GM12891 (cell line): ENCODE data around the gene HABP2.

Source experiments
- DNase-seq: peaks from one replicate; pipeline ENCODE4 v3.0.0; 2011; ENCODE audit warnings: low spot score; ENCODE audit not compliant: insufficient read length
- FAIRE-seq: peaks from 2 replicates; lab custom pipeline; 2011; peaks lifted over from hg19 to GRCh38; lab: Jason Lieb, UNC
- PAX5 ChIP-seq: IDR thresholded peaks from 2 replicates; pipeline ENCODE4 v1.6.1; 2011; ENCODE audit warnings: low read length, moderate library complexity, mild to moderate bottlenecking; ENCODE audit not compliant: insufficient read depth, severe bottlenecking
- POLR2A ChIP-seq: IDR thresholded peaks from 2 replicates; pipeline ENCODE4 v1.6.1; 2011; ENCODE audit warnings: low read depth, low read length, control low read depth
- POLR2AphosphoS5 ChIP-seq: IDR thresholded peaks from 2 replicates; pipeline ENCODE4 v1.6.1; 2011; ENCODE audit warnings: low read depth, low read length, control low read depth
- POU2F2 ChIP-seq: IDR thresholded peaks from 2 replicates; pipeline ENCODE4 v1.6.1; 2011; ENCODE audit warnings: low read depth, mild to moderate bottlenecking, control low read depth, low read length, moderate library complexity
- SPI1 ChIP-seq: IDR thresholded peaks from 2 replicates; pipeline ENCODE4 v1.6.1; 2011; ENCODE audit warnings: low read depth, low read length, control low read depth
- TAF1 ChIP-seq: IDR thresholded peaks from 2 replicates; pipeline ENCODE4 v1.6.1; 2011; ENCODE audit warnings: low read depth, low read length, control low read depth

HABP2 gene

DNA sequence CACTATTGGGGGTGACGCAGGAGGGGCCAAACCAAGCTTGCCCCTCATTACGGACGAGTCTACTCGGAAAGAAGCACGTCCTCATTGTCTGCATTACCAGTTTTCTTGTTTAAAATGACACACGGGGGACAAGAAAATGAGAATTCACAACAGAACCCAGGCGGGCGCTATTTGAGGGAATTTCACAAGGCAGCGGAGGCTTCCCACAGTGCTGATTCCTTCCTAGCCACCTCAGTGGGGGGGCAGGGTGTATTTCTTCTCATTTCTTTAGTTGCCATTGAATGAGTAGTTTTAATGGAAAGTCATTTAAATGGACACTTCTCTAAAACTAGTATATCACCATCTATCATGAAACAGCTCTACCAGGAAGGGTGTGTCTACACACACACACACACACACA, 68.1 kb downstream of the HABP2 start:
- no peak for TF ChIP-seq SPI1
- no peak for TF ChIP-seq PAX5
- DNase-seq (no peak), FAIRE-seq (no peak)

DNA sequence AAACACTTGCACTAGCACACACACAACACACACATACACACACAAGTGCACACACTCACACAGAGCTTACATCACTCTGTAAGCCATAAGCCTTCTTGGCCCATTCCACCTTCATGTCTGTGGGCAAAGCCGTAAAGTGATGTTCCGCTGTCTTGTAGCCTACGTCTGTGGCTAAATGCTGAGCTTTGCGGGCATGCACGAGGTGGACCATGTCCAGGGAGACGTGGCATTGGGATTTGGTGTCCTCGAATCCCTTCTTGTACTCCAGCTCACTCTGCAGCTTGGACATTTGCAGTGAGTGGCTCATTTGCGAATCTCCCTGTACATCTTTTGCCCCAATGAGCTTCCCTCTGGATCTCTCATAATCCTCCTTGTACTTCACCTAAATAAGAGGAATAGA, 68.9 kb downstream of the HABP2 start:
- TF ChIP-seq POLR2AphosphoS5 (no peak), POLR2A (no peak), TAF1 (no peak), POU2F2 (no peak), SPI1 (no peak), PAX5 (no peak)
- DNase-seq (no peak), FAIRE-seq (no peak)

GRCh38 chr10:113622831-113623230, 70.0 kb downstream of the HABP2 start:
- no peak for TF ChIP-seq SPI1
- TF ChIP-seq POU2F2 = no peak
- no peak for TF ChIP-seq POLR2A
- no peak for TF ChIP-seq POLR2AphosphoS5
- TF ChIP-seq PAX5 = no peak
- no peak for TF ChIP-seq TAF1
- FAIRE-seq (no peak), DNase-seq (no peak)

- FAIRE-seq (no peak), DNase-seq (no peak)
- TF ChIP-seq POU2F2 = no peak
- TF ChIP-seq PAX5 = no peak
- TF ChIP-seq SPI1 = no peak
- no peak for TF ChIP-seq TAF1
- no peak for TF ChIP-seq POLR2AphosphoS5
- TF ChIP-seq POLR2A = no peak
Measured at GRCh38 chr10:113625461-113626186, 72.8 kb downstream of the HABP2 start.

DNA sequence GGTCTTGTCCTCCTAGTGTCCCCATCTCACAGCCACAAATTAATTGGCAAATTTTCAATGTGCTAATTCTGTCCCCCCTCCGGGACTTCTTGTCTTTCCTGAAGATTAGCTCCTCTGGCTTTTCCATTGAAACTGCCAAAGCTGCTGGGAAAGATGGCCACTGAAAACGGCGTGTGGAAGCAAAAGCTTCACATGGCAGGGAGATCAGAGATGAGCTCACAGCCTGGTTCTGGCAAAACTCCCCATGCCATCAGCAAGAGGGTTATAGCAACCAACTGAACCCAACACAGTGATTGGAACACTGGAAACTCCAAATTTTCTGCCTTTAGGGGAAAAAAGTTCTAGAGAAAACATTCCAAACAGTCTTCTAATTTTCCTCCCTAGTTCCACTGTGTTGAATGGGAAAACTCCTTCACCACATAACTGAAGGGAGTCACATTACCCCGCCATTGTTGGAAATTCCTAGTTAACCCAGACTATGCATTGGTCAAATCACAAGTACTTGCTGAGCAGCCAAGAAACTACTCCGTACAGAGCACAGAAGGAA, 74.0 kb downstream of the HABP2 start:
- TF ChIP-seq POLR2AphosphoS5 (no peak), SPI1 (no peak), POU2F2 (no peak), POLR2A (no peak), PAX5 (no peak), TAF1 (no peak)
- DNase-seq = no peak
- FAIRE-seq = no peak

DNA sequence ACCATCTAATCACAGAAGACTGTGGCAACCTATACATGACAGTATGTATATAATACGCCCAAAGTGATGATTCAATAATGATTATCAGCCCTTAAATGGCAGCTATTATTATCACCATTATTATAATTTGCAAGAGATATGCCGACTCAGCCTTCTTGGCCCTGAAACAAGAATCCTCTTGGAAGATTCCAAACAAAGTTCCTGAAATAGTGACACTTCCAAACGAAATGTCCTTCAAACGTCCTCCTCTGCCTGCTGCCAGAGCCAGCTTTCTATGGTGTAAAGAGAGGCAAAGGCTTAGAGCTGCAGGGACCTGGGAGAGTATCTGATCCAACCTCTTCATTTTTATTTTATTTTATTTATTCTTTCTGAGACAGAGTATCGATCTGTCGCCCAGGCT, 75.0 kb downstream of the HABP2 start:
- TF ChIP-seq SPI1 = no peak
- no peak for TF ChIP-seq POLR2AphosphoS5
- TF ChIP-seq POLR2A = no peak
- no peak for TF ChIP-seq PAX5
- no peak for TF ChIP-seq POU2F2
- TF ChIP-seq TAF1 = no peak
- FAIRE-seq (no peak), DNase-seq (no peak)

DNA sequence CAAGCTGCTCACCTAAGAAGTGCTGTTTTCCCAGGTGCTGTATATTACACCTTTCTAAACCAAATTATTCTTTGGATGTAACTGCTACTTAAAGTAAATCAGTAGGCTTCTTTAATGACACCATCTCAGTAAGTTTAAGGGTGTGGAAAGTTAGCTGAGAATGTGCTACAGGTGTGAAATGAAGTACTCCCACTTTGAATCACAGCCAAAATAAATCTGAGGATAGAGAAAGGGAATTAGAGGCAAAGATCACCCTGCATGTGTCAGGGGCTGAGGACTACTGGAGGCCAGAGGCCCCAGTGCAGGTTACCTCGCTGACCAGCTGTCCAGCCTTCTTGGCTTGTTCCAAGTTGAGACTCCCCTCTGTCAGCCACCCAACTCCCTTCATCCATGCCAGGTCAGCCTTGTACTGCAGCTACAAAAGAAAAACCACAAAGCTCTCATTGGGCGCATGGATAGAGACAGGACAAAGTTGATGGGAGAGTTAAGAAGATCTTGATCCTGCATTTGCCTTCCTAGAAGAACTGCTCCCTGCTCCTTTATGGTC, 75.8 kb downstream of the HABP2 start:
- DNase-seq = no peak
- TF ChIP-seq POLR2A = no peak
- no peak for TF ChIP-seq POU2F2
- no peak for TF ChIP-seq POLR2AphosphoS5
- TF ChIP-seq SPI1 = no peak
- TF ChIP-seq PAX5 = no peak
- no peak for TF ChIP-seq TAF1
- FAIRE-seq = no peak

- DNase-seq (no peak), FAIRE-seq (no peak)
- TF ChIP-seq POU2F2 (no peak), SPI1 (no peak), TAF1 (no peak), POLR2A (no peak), PAX5 (no peak), POLR2AphosphoS5 (no peak)
Measured at GRCh38 chr10:113630929-113631533, 78.2 kb downstream of the HABP2 start.

DNA sequence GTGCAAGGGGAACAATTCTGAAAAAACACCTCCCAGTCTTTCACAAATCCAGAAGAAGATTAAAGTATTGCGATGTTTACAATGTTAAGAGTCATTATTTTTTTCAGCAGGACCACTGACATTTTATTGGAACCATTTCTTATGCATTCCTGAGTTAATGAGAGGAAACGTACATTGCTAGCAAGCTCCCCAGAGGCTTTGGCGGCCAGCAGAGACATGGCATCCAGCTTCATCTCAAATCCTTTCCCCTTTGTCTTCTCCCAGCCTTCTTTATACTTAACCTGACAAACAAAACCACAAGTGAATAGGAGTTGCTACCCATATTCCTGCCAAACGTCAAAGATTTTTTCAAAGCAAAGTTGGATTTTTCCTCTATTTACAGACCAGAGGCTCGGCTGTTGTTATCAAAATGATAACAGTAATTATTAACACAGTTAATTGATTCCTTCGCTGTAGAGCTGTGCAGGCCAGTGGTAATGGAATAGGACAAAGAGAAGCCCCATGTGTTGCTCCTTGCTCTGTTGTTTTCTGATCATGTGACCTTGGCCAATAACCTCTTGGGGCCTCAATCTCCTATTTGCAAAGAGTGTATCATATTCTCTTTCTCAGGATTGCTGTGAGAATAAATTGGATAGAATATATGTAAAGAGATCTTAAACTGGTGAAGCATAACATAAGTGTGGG, 79.0 kb downstream of the HABP2 start:
- TF ChIP-seq SPI1 (no peak), POLR2AphosphoS5 (no peak), TAF1 (no peak), POU2F2 (no peak), POLR2A (no peak), PAX5 (no peak)
- FAIRE-seq (no peak), DNase-seq (no peak)
